ENCODE measurements around the gene ETNK2.

The ETNK2 gene

GRCh38 chr1:204139952-204140351 is 11.9 kb downstream of the ETNK2 start:
- no peak overlapping the region for H3K9ac ChIP-seq (ENCODE audit: low read length)
- H3K27ac ChIP-seq (ENCODE audit: low read depth, low read length): no peak overlapping the region
- peaks cover 5% of the 10 kb centered on the region for H3K36me3 ChIP-seq (ENCODE audit: control insufficient read depth, insufficient read depth, low read length)
- no peaks in the 10 kb centered on the region for H3K27me3 ChIP-seq (ENCODE audit: control insufficient read depth, insufficient read depth, low read length)
- no peak overlapping the region for H3K4me3 ChIP-seq (ENCODE audit: low read length)
- no peaks in the 10 kb centered on the region for H3K4me1 ChIP-seq (ENCODE audit: control insufficient read depth, insufficient read depth, low read length)

GRCh38 chr1:204139088-204139487 is 12.8 kb downstream of the ETNK2 start:
- no peaks in the 10 kb centered on the region for H3K4me1 ChIP-seq (ENCODE audit: control insufficient read depth, insufficient read depth, low read length)
- peaks cover 5% of the 10 kb centered on the region for H3K36me3 ChIP-seq (ENCODE audit: control insufficient read depth, insufficient read depth, low read length)
- no peak overlapping the region for H3K27ac ChIP-seq (ENCODE audit: low read depth, low read length)

GRCh38 chr1:204136814-204137213 is 15.0 kb downstream of the ETNK2 start:
- H3K9ac ChIP-seq (ENCODE audit: low read length): no peak overlapping the region

More at GRCh38 chr1:204139088-204139487, 12.8 kb downstream of the ETNK2 start:
- H3K27me3 ChIP-seq (ENCODE audit: control insufficient read depth, insufficient read depth, low read length): no peaks in the 10 kb centered on the region
- no peak overlapping the region for H3K4me3 ChIP-seq (ENCODE audit: low read length)
- no peak overlapping the region for H3K9ac ChIP-seq (ENCODE audit: low read length)

GRCh38 chr1:204134103-204134502 is 17.7 kb downstream of the ETNK2 start:
- Histone ChIP-seq H3K4me3 (ENCODE audit: low read length) (no peak overlapping the region), H3K4me1 (ENCODE audit: control insufficient read depth, insufficient read depth, low read length) (no peaks in the 10 kb centered on the region), H3K36me3 (ENCODE audit: control insufficient read depth, insufficient read depth, low read length) (no peaks in the 10 kb centered on the region), H3K27ac (ENCODE audit: low read depth, low read length) (no peak overlapping the region), H3K9ac (ENCODE audit: low read length) (no peak overlapping the region), H3K27me3 (ENCODE audit: control insufficient read depth, insufficient read depth, low read length) (no peaks in the 10 kb centered on the region)

More at GRCh38 chr1:204136814-204137213, 15.0 kb downstream of the ETNK2 start:
- Histone ChIP-seq H3K36me3 (ENCODE audit: control insufficient read depth, insufficient read depth, low read length) (peaks cover 5% of the 10 kb centered on the region), H3K27me3 (ENCODE audit: control insufficient read depth, insufficient read depth, low read length) (no peaks in the 10 kb centered on the region), H3K4me3 (ENCODE audit: low read length) (no peak overlapping the region), H3K4me1 (ENCODE audit: control insufficient read depth, insufficient read depth, low read length) (no peaks in the 10 kb centered on the region), H3K27ac (ENCODE audit: low read depth, low read length) (no peak overlapping the region)

- H3K4me3 ChIP-seq (ENCODE audit: low read length): no peak overlapping the region
- H3K9ac ChIP-seq (ENCODE audit: low read length): no peak overlapping the region
- H3K36me3 ChIP-seq (ENCODE audit: control insufficient read depth, insufficient read depth, low read length): no peaks in the 10 kb centered on the region
- no peaks in the 10 kb centered on the region for H3K27me3 ChIP-seq (ENCODE audit: control insufficient read depth, insufficient read depth, low read length)
- H3K27ac ChIP-seq (ENCODE audit: low read depth, low read length): no peak overlapping the region
- no peaks in the 10 kb centered on the region for H3K4me1 ChIP-seq (ENCODE audit: control insufficient read depth, insufficient read depth, low read length)
Observed at GRCh38 chr1:204132718-204133117, 19.1 kb downstream of the ETNK2 start.

GRCh38 chr1:204131978-204132377 is 19.9 kb downstream of the ETNK2 start:
- Histone ChIP-seq H3K27me3 (ENCODE audit: control insufficient read depth, insufficient read depth, low read length) (no peaks in the 10 kb centered on the region), H3K9ac (ENCODE audit: low read length) (no peak overlapping the region), H3K4me1 (ENCODE audit: control insufficient read depth, insufficient read depth, low read length) (no peaks in the 10 kb centered on the region), H3K27ac (ENCODE audit: low read depth, low read length) (no peak overlapping the region), H3K4me3 (ENCODE audit: low read length) (no peak overlapping the region), H3K36me3 (ENCODE audit: control insufficient read depth, insufficient read depth, low read length) (no peaks in the 10 kb centered on the region)

GRCh38 chr1:204130981-204131892 is 20.6 kb downstream of the ETNK2 start:
- H3K4me3 ChIP-seq (ENCODE audit: low read length): no peak overlapping the region
- H3K9ac ChIP-seq (ENCODE audit: low read length): no peak overlapping the region
- H3K27ac ChIP-seq (ENCODE audit: low read depth, low read length): no peak overlapping the region
- H3K27me3 ChIP-seq (ENCODE audit: control insufficient read depth, insufficient read depth, low read length): no peaks in the 10 kb centered on the region
- H3K4me1 ChIP-seq (ENCODE audit: control insufficient read depth, insufficient read depth, low read length): no peaks in the 10 kb centered on the region
- no peaks in the 10 kb centered on the region for H3K36me3 ChIP-seq (ENCODE audit: control insufficient read depth, insufficient read depth, low read length)

GRCh38 chr1:204130178-204130577 is 21.7 kb downstream of the ETNK2 start:
- H3K9ac ChIP-seq (ENCODE audit: low read length): no peak overlapping the region
- H3K27me3 ChIP-seq (ENCODE audit: control insufficient read depth, insufficient read depth, low read length): no peaks in the 10 kb centered on the region
- no peaks in the 10 kb centered on the region for H3K36me3 ChIP-seq (ENCODE audit: control insufficient read depth, insufficient read depth, low read length)
- H3K27ac ChIP-seq (ENCODE audit: low read depth, low read length): no peak overlapping the region
- no peaks in the 10 kb centered on the region for H3K4me1 ChIP-seq (ENCODE audit: control insufficient read depth, insufficient read depth, low read length)
- no peak overlapping the region for H3K4me3 ChIP-seq (ENCODE audit: low read length)

GRCh38 chr1:204128964-204129896 is 22.6 kb downstream of the ETNK2 start:
- Histone ChIP-seq H3K36me3 (ENCODE audit: control insufficient read depth, insufficient read depth, low read length) (no peaks in the 10 kb centered on the region), H3K27me3 (ENCODE audit: control insufficient read depth, insufficient read depth, low read length) (no peaks in the 10 kb centered on the region), H3K4me3 (ENCODE audit: low read length) (peak overlapping the region; percentile 35), H3K9ac (ENCODE audit: low read length) (no peak overlapping the region), H3K4me1 (ENCODE audit: control insufficient read depth, insufficient read depth, low read length) (no peaks in the 10 kb centered on the region), H3K27ac (ENCODE audit: low read depth, low read length) (no peak overlapping the region)

- H3K9ac ChIP-seq (ENCODE audit: low read length): no peak overlapping the region
- H3K36me3 ChIP-seq (ENCODE audit: control insufficient read depth, insufficient read depth, low read length): peaks cover 3% of the 10 kb centered on the region
- H3K4me3 ChIP-seq (ENCODE audit: low read length): no peak overlapping the region
- H3K27ac ChIP-seq (ENCODE audit: low read depth, low read length): no peak overlapping the region
- H3K27me3 ChIP-seq (ENCODE audit: control insufficient read depth, insufficient read depth, low read length): no peaks in the 10 kb centered on the region
- no peaks in the 10 kb centered on the region for H3K4me1 ChIP-seq (ENCODE audit: control insufficient read depth, insufficient read depth, low read length)
Observed at GRCh38 chr1:204128464-204128963, 23.3 kb downstream of the ETNK2 start.

- H3K27ac ChIP-seq (ENCODE audit: low read depth, low read length): no peak overlapping the region
- H3K36me3 ChIP-seq (ENCODE audit: control insufficient read depth, insufficient read depth, low read length): peaks cover 9% of the 10 kb centered on the region
- no peak overlapping the region for H3K9ac ChIP-seq (ENCODE audit: low read length)
- H3K4me3 ChIP-seq (ENCODE audit: low read length): no peak overlapping the region
- H3K27me3 ChIP-seq (ENCODE audit: control insufficient read depth, insufficient read depth, low read length): no peaks in the 10 kb centered on the region
- H3K4me1 ChIP-seq (ENCODE audit: control insufficient read depth, insufficient read depth, low read length): no peaks in the 10 kb centered on the region
Observed at GRCh38 chr1:204127597-204128242, 24.1 kb downstream of the ETNK2 start.

- peaks cover 14% of the 10 kb centered on the region for H3K36me3 ChIP-seq (ENCODE audit: control insufficient read depth, insufficient read depth, low read length)
- no peaks in the 10 kb centered on the region for H3K4me1 ChIP-seq (ENCODE audit: control insufficient read depth, insufficient read depth, low read length)
- no peaks in the 10 kb centered on the region for H3K27me3 ChIP-seq (ENCODE audit: control insufficient read depth, insufficient read depth, low read length)
- no peak overlapping the region for H3K9ac ChIP-seq (ENCODE audit: low read length)
- H3K27ac ChIP-seq (ENCODE audit: low read depth, low read length): no peak overlapping the region
- no peak overlapping the region for H3K4me3 ChIP-seq (ENCODE audit: low read length)
Observed at GRCh38 chr1:204126956-204127355, 24.9 kb downstream of the ETNK2 start.

Data from rectal smooth muscle tissue (tissue), 1 donor.